PFSK-1 (cell line): ENCODE results near the gene TIMP4.

ENCODE experiments used
- FOXP2 ChIP-seq: optimal IDR thresholded peaks from 2 replicates; pipeline ENCODE3; 2011; ENCODE audit warnings: borderline replicate concordance, control low read depth, inconsistent platforms; ENCODE audit not compliant: insufficient read depth; ENCODE audit errors: extremely low read length, extremely low read depth
- POLR2AphosphoS5 ChIP-seq: IDR thresholded peaks from 2 replicates; pipeline ENCODE4 v1.6.1; 2012; ENCODE audit warnings: low read depth, mild to moderate bottlenecking, control low read depth, low read length, moderate library complexity
- REST ChIP-seq, 2 experiments: IDR thresholded peaks; 2 replicates each; pipeline versions ENCODE4 v1.6.1 to v1.8.0; 2011 to 2012; ENCODE audit warnings: low read depth in 2 of 2, low read length in 2 of 2, control low read depth in 1 of 2, inconsistent platforms in 1 of 2, mild to moderate bottlenecking in 1 of 2, moderate library complexity in 1 of 2; ENCODE audit not compliant: insufficient read depth in 1 of 2
- SIN3A ChIP-seq: IDR thresholded peaks from 2 replicates; pipeline ENCODE4 v1.6.1; 2012; ENCODE audit warnings: mild to moderate bottlenecking, low read length, moderate library complexity, borderline replicate concordance; ENCODE audit not compliant: insufficient read depth
- TAF1 ChIP-seq: IDR thresholded peaks from 2 replicates; pipeline ENCODE4 v1.6.1; 2012; ENCODE audit warnings: low read length, control low read depth, borderline replicate concordance; ENCODE audit not compliant: insufficient read depth

The TIMP4 gene

GRCh38 chr3:12190221-12190807 is 31.6 kb upstream of the TIMP4 start:
- TF ChIP-seq TAF1 (no peak), POLR2AphosphoS5 (no peak), FOXP2 (no peak), REST (IDR thresholded peaks at IDR 0.05; ENCODE audit: insufficient read depth in 1 of 2, low read depth in 2 of 2, low read length in 2 of 2) (no peak), SIN3A (no peak)

GRCh38 chr3:12188681-12189287 is 30.1 kb upstream of the TIMP4 start:
- TF ChIP-seq FOXP2, result no peak
- no peak for TF ChIP-seq POLR2AphosphoS5
- TF ChIP-seq TAF1, result no peak
- TF ChIP-seq REST (IDR thresholded peaks at IDR 0.05; ENCODE audit: insufficient read depth in 1 of 2, low read depth in 2 of 2, low read length in 2 of 2), result no peak
- TF ChIP-seq SIN3A, result no peak

GRCh38 chr3:12188328-12188648 is 29.6 kb upstream of the TIMP4 start:
- TF ChIP-seq POLR2AphosphoS5 (no peak), SIN3A (no peak), TAF1 (no peak), FOXP2 (no peak), REST (IDR thresholded peaks at IDR 0.05; ENCODE audit: insufficient read depth in 1 of 2, low read depth in 2 of 2, low read length in 2 of 2) (no peak)

GRCh38 chr3:12187448-12188327 is 29.0 kb upstream of the TIMP4 start:
- TF ChIP-seq REST (IDR thresholded peaks at IDR 0.05; ENCODE audit: insufficient read depth in 1 of 2, low read depth in 2 of 2, low read length in 2 of 2) (no peak), TAF1 (no peak), FOXP2 (no peak), SIN3A (no peak), POLR2AphosphoS5 (no peak)
